Ovary (tissue), 3 donors: ENCODE data around the gene MRAP2.

Experiments used
- EP300 ChIP-seq: sonication (generic); formaldehyde crosslinking; IDR thresholded peaks from one replicate; pipeline ENCODE4 v1.6.1; 2017; ENCODE audit warnings: antibody characterized with exemption
- POLR2A ChIP-seq: fragments of 450-650 bp; IDR thresholded peaks from one replicate; pipeline ENCODE4 v1.6.1; 2017; ENCODE audit warnings: antibody characterized with exemption, mild to moderate bottlenecking, moderate library complexity
- TF ChIP-seq, protein P1 (sequence below), 3 donors: fragments of 450-650 bp in 2 of 3; fragments of 200-600 bp in 1 of 3; IDR thresholded peaks; one replicate each; pipeline versions ENCODE4 v1.5.1 to v1.8.0; 2016 to 2022; ENCODE audit warnings: antibody characterized with exemption in 3 of 3, mild to moderate bottlenecking in 1 of 3
- donor health status: DM: no; HTN: no; CAD: no.

DNA sequence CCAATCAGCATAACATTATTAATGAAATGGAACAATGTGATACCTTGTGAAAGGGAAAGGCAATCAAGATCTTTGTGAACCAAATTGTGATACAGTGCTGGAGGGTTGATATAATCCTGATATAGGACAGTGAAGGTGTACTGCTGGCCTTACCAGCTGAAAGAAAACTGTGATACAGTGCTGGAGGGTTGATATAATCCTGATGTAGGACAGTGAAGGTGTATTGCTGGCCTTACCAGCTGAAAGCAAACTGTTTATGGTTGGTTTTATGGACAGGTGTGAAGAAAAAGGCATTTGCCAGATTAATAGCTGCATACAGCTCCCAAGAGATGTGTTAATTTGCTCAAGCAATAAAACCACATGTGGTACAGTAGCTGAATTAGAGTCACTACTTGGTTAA is 73.9 kb downstream of the MRAP2 start:
- TF ChIP-seq POLR2A (no peak), EP300 (no peak)
- TF ChIP-seq, protein P1, sequence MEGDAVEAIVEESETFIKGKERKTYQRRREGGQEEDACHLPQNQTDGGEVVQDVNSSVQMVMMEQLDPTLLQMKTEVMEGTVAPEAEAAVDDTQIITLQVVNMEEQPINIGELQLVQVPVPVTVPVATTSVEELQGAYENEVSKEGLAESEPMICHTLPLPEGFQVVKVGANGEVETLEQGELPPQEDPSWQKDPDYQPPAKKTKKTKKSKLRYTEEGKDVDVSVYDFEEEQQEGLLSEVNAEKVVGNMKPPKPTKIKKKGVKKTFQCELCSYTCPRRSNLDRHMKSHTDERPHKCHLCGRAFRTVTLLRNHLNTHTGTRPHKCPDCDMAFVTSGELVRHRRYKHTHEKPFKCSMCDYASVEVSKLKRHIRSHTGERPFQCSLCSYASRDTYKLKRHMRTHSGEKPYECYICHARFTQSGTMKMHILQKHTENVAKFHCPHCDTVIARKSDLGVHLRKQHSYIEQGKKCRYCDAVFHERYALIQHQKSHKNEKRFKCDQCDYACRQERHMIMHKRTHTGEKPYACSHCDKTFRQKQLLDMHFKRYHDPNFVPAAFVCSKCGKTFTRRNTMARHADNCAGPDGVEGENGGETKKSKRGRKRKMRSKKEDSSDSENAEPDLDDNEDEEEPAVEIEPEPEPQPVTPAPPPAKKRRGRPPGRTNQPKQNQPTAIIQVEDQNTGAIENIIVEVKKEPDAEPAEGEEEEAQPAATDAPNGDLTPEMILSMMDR (IDR thresholded peaks at IDR 0.05) = no peak
